ENCODE data around the gene BIVM.

GRCh38 chr13:102848956-102849355, 50.0 kb downstream of the BIVM start:
- TF ChIP-seq, protein P1, sequence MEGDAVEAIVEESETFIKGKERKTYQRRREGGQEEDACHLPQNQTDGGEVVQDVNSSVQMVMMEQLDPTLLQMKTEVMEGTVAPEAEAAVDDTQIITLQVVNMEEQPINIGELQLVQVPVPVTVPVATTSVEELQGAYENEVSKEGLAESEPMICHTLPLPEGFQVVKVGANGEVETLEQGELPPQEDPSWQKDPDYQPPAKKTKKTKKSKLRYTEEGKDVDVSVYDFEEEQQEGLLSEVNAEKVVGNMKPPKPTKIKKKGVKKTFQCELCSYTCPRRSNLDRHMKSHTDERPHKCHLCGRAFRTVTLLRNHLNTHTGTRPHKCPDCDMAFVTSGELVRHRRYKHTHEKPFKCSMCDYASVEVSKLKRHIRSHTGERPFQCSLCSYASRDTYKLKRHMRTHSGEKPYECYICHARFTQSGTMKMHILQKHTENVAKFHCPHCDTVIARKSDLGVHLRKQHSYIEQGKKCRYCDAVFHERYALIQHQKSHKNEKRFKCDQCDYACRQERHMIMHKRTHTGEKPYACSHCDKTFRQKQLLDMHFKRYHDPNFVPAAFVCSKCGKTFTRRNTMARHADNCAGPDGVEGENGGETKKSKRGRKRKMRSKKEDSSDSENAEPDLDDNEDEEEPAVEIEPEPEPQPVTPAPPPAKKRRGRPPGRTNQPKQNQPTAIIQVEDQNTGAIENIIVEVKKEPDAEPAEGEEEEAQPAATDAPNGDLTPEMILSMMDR (IDR thresholded peaks at IDR 0.05), result no peak
- TF ChIP-seq POLR2A (IDR thresholded peaks at IDR 0.05), result no peak
